Measurements from ENCODE around the gene TCF7L1. TPM values are rescaled to one million over a fixed set of nuclear protein-coding genes. Genes with fewer than 3 reads are reported as not detected.
A peak's percentile ranks its signal among the peaks of the same experiment; 100 is the strongest.

TCF7L1 gene
- total RNA-seq, 1 donor from 2014 or later = 1.3 TPM

DNA sequence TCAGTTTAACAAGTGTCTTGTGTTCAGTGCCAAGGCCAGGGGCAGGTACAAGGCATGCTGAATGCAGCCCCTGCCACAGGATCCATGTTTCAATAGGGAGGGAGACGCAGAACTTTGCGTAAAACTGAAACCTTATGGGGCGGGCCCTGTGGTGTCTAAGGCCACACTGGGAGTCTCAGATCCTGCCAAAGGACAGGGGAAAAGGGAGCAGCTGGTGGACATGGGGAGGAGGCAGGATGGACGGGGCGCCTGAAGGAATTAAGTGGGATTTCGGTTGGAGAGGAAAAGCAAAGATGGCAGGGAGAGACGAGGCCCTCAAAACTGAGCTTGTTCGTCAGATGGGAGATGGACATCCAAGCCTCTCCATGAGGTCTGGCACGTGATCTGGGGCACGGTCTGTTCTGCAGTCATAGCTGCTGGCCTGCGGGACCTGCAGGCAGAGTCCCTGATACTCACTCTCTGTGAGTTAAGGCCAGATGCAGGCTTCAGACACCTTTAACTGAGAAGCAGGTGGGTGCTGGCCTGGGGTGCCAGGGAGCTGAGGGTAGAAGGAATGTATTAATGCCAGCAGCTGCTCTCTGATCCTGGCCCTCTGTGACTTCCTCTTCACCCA, 48.8 kb downstream of the TCF7L1 start:
- Histone ChIP-seq H3K36me3 (ENCODE audit: control insufficient read depth, insufficient read depth, low read length) (peaks cover 1% of the 10 kb centered on the region), H3K4me3 (ENCODE audit: low read depth, low read length) (no peak overlapping the region), H3K27me3 (ENCODE audit: control insufficient read depth, insufficient read depth, low read length) (no peaks in the 10 kb centered on the region)
- TF ChIP-seq, protein P1, sequence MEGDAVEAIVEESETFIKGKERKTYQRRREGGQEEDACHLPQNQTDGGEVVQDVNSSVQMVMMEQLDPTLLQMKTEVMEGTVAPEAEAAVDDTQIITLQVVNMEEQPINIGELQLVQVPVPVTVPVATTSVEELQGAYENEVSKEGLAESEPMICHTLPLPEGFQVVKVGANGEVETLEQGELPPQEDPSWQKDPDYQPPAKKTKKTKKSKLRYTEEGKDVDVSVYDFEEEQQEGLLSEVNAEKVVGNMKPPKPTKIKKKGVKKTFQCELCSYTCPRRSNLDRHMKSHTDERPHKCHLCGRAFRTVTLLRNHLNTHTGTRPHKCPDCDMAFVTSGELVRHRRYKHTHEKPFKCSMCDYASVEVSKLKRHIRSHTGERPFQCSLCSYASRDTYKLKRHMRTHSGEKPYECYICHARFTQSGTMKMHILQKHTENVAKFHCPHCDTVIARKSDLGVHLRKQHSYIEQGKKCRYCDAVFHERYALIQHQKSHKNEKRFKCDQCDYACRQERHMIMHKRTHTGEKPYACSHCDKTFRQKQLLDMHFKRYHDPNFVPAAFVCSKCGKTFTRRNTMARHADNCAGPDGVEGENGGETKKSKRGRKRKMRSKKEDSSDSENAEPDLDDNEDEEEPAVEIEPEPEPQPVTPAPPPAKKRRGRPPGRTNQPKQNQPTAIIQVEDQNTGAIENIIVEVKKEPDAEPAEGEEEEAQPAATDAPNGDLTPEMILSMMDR (IDR thresholded peaks at IDR 0.05; ENCODE audit: insufficient read depth, low read length, severe bottlenecking) = no peak
- FAIRE-seq (no peak), DNase-seq (ENCODE audit: low read depth) (no peak)

- TF ChIP-seq, protein P1 (IDR thresholded peaks at IDR 0.05; ENCODE audit: insufficient read depth, low read length, severe bottlenecking) = no peak
- Histone ChIP-seq H3K27me3 (ENCODE audit: control insufficient read depth, insufficient read depth, low read length) (no peaks in the 10 kb centered on the region), H3K36me3 (ENCODE audit: control insufficient read depth, insufficient read depth, low read length) (no peaks in the 10 kb centered on the region), H3K4me3 (ENCODE audit: low read depth, low read length) (no peak overlapping the region)
- no peak for FAIRE-seq
- peak; percentile 38 for DNase-seq (ENCODE audit: low read depth)
These were observed 49.9 kb downstream of the TCF7L1 start for GRCh38 chr2:85183076-85183475.

DNA sequence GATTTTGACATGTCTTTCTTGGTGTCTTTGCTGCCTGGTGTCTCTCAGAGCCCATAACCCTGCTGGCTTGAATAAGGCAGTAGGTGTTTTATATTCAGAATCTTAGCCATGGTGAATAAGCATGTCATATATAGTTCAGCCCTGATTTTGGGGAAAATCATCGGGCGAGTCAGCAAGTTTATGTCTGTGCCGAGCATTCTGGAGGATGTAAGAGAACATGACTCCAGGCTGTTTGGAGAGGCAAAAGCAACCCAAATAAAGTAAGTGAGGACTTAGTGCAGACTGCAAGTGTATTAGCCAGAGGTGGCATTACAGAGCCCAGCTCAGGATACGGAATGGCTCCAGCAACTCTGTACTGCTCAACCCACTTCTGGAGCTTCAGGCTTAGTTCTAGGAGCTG, 50.3 kb downstream of the TCF7L1 start:
- DNase-seq (ENCODE audit: low read depth) = no peak
- no peaks in the 10 kb centered on the region for H3K36me3 ChIP-seq (ENCODE audit: control insufficient read depth, insufficient read depth, low read length)
- FAIRE-seq = no peak

DNA sequence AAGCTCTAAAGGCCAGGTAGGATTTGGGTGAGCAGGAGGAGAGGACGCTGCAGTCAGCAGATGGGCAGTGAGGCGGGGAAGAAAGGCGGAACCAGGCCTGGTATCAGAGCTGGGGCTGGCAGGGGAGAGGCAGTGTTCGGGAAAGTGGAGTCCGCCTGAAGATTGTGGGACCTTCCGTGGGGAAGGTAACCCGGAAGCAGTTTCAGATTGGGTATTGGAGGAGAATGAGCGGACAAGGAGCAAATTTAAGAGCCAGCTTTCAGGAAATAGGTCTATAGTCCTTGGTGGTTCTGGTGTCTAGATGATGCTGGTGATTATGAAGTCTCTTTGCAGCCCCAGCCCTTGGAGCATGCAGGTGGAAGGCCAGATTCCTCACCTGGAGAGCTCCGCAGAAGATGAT, 51.0 kb downstream of the TCF7L1 start:
- no peaks in the 10 kb centered on the region for H3K27me3 ChIP-seq (ENCODE audit: control insufficient read depth, insufficient read depth, low read length)
- no peak for FAIRE-seq
- no peak for DNase-seq (ENCODE audit: low read depth)
- TF ChIP-seq, protein P1 (IDR thresholded peaks at IDR 0.05; ENCODE audit: insufficient read depth, low read length, severe bottlenecking) = no peak
- H3K4me3 ChIP-seq (ENCODE audit: low read depth, low read length) = no peak overlapping the region
- no peaks in the 10 kb centered on the region for H3K36me3 ChIP-seq (ENCODE audit: control insufficient read depth, insufficient read depth, low read length)

More for the DNA sequence above, 50.3 kb downstream of the TCF7L1 start:
- TF ChIP-seq, protein P1 (IDR thresholded peaks at IDR 0.05; ENCODE audit: insufficient read depth, low read length, severe bottlenecking) = no peak
- Histone ChIP-seq H3K4me3 (ENCODE audit: low read depth, low read length) (no peak overlapping the region), H3K27me3 (ENCODE audit: control insufficient read depth, insufficient read depth, low read length) (no peaks in the 10 kb centered on the region)

GRCh38 chr2:85184990-85185389, 51.8 kb downstream of the TCF7L1 start:
- TF ChIP-seq, protein P1 (IDR thresholded peaks at IDR 0.05; ENCODE audit: insufficient read depth, low read length, severe bottlenecking) = no peak
- FAIRE-seq = no peak
- H3K27me3 ChIP-seq (ENCODE audit: control insufficient read depth, insufficient read depth, low read length) = no peaks in the 10 kb centered on the region
- H3K4me3 ChIP-seq (ENCODE audit: low read depth, low read length) = no peak overlapping the region
- no peaks in the 10 kb centered on the region for H3K36me3 ChIP-seq (ENCODE audit: control insufficient read depth, insufficient read depth, low read length)
- DNase-seq (ENCODE audit: low read depth) = no peak

GRCh38 chr2:85185431-85185940, 52.3 kb downstream of the TCF7L1 start:
- Histone ChIP-seq H3K4me3 (ENCODE audit: low read depth, low read length) (no peak overlapping the region), H3K36me3 (ENCODE audit: control insufficient read depth, insufficient read depth, low read length) (no peaks in the 10 kb centered on the region), H3K27me3 (ENCODE audit: control insufficient read depth, insufficient read depth, low read length) (no peaks in the 10 kb centered on the region)
- FAIRE-seq = no peak
- DNase-seq (ENCODE audit: low read depth) = no peak
- TF ChIP-seq, protein P1 (IDR thresholded peaks at IDR 0.05; ENCODE audit: insufficient read depth, low read length, severe bottlenecking) = no peak
